Measurements from ENCODE around the gene ZNF66. TPM values are rescaled to one million over a fixed set of nuclear protein-coding genes. Genes with fewer than 3 reads are reported as not detected.
"Not testable (repeated sequence)": the region's sequence is repeated elsewhere in the genome, so short reads cannot be mapped to it uniquely, and the experiment has no call there.

Gene ZNF66
- total RNA-seq, 1 experiment from 2014 or later = 4.9 TPM

GRCh38 chr19:20787786-20788185 lies 11.7 kb downstream of the ZNF66 start:
- CTCF ChIA-PET = no interaction called here
- intact Hi-C loops (cut with micrococcal nuclease; ENCODE audit: unreplicated experiment) = no loop called here
- no peak overlapping the region for H2AFZ ChIP-seq
- H4K20me1 ChIP-seq (ENCODE audit: insufficient read depth) = no peaks in the 10 kb centered on the region
- DNase-seq = no peak
- TF ChIP-seq EZH2 (IDR thresholded peaks at IDR 0.05; ENCODE audit: low read depth) (no peak), CTCF (conservative IDR thresholded peaks at IDR 0.05) (no peak)
- peaks cover 11% of the 10 kb centered on the region; the same call in 1 of the 2 replicates for H3K9me3 ChIP-seq (ENCODE audit: insufficient read depth, low read depth)
- H3K27me3 ChIP-seq (ENCODE audit: insufficient read depth, low read depth) = no peaks in the 10 kb centered on the region
- no TSS peak for BruUV-seq (replicated peaks)
- POLR2A ChIA-PET (ENCODE audit: unreplicated experiment) = no interaction called here
- H3K27ac ChIP-seq = no peak overlapping the region
- H3K79me2 ChIP-seq (ENCODE audit: low read depth) = no peaks in the 10 kb centered on the region
- H3K4me3 ChIP-seq = no peak overlapping the region
- no peaks in the 10 kb centered on the region for H3K9me2 ChIP-seq (ENCODE audit: insufficient read depth)
- H3K36me3 ChIP-seq (ENCODE audit: low read depth) = peaks cover 7% of the 10 kb centered on the region; the same call in 1 of the 2 replicates
- no peak overlapping the region for H3K4me2 ChIP-seq
- H3F3A ChIP-seq (ENCODE audit: insufficient read depth, low read depth) = no peaks in the 10 kb centered on the region
- H3K4me1 ChIP-seq (replicated peaks; ENCODE audit: insufficient read depth) = no peaks in the 10 kb centered on the region

GRCh38 chr19:20791806-20792205 lies 15.7 kb downstream of the ZNF66 start:
- POLR2A ChIA-PET (ENCODE audit: unreplicated experiment) = interaction anchor here (0.6 kb wide), 1 partner anchor 16 kb away, joined by 3 read pairs; no protein-coding TSS in a partner anchor
- TF ChIP-seq EZH2 (IDR thresholded peaks at IDR 0.05; ENCODE audit: low read depth) = no peak
- TF ChIP-seq CTCF (conservative IDR thresholded peaks at IDR 0.05) = no peak
- CTCF ChIA-PET = no interaction called here

GRCh38 chr19:20806311-20807262 lies 30.5 kb downstream of the ZNF66 start:
- H3K4me3 ChIP-seq; BruUV-seq (replicated peaks); DNase-seq; H3F3A ChIP-seq (ENCODE audit: insufficient read depth, low read depth); H3K27ac ChIP-seq; H4K20me1 ChIP-seq (ENCODE audit: insufficient read depth); H3K4me2 ChIP-seq; POLR2A ChIA-PET (ENCODE audit: unreplicated experiment); H3K4me1 ChIP-seq (replicated peaks; ENCODE audit: insufficient read depth); H3K79me2 ChIP-seq (ENCODE audit: low read depth); H3K9me2 ChIP-seq (ENCODE audit: insufficient read depth); H3K27me3 ChIP-seq (ENCODE audit: insufficient read depth, low read depth); CTCF ChIA-PET; H2AFZ ChIP-seq; H3K36me3 ChIP-seq (ENCODE audit: low read depth); intact Hi-C loops (cut with micrococcal nuclease; ENCODE audit: unreplicated experiment): not testable (repeated sequence)
- H3K9me3 ChIP-seq (ENCODE audit: insufficient read depth, low read depth) = peaks cover 51% of the 10 kb centered on the region

More at GRCh38 chr19:20791806-20792205, 15.7 kb downstream of the ZNF66 start:
- H3K9me2 ChIP-seq (ENCODE audit: insufficient read depth) = no peaks in the 10 kb centered on the region
- peaks cover 25% of the 10 kb centered on the region for H3K9me3 ChIP-seq (ENCODE audit: insufficient read depth, low read depth)
- DNase-seq = no peak
- H3K4me3 ChIP-seq = no peak overlapping the region
- H2AFZ ChIP-seq = no peak overlapping the region
- H3K27ac ChIP-seq = no peak overlapping the region
- intact Hi-C loops (cut with micrococcal nuclease; ENCODE audit: unreplicated experiment) = no loop called here
- no peak overlapping the region for H3K4me2 ChIP-seq
- H3K36me3 ChIP-seq (ENCODE audit: low read depth) = peaks cover 14% of the 10 kb centered on the region
- no peaks in the 10 kb centered on the region for H3K27me3 ChIP-seq (ENCODE audit: insufficient read depth, low read depth)
- H3K4me1 ChIP-seq (replicated peaks; ENCODE audit: insufficient read depth) = no peaks in the 10 kb centered on the region
- no peaks in the 10 kb centered on the region for H3F3A ChIP-seq (ENCODE audit: insufficient read depth, low read depth)
- no TSS peak for BruUV-seq (replicated peaks)
- H4K20me1 ChIP-seq (ENCODE audit: insufficient read depth) = no peaks in the 10 kb centered on the region
- H3K79me2 ChIP-seq (ENCODE audit: low read depth) = no peaks in the 10 kb centered on the region

All from PC-9 (cell line).